NAMALWA (cell line): ENCODE results near the gene LY86.

Experiments used
- DNase-seq: peaks from one replicate; pipeline ENCODE4 v3.0.0-alpha.2; 2015; ENCODE audit warnings: low spot score

LY86 gene

GRCh38 chr6:6682225-6682624 is 93.7 kb downstream of the LY86 start:
- no peak for DNase-seq

- DNase-seq, result no peak
Measured at GRCh38 chr6:6683969-6684833, 95.7 kb downstream of the LY86 start.

GRCh38 chr6:6685249-6686040 is 96.9 kb downstream of the LY86 start:
- DNase-seq, result no peak

- DNase-seq, result no peak
Measured at GRCh38 chr6:6686176-6686575, 97.7 kb downstream of the LY86 start.

- peak; percentile 88 for DNase-seq
Measured at GRCh38 chr6:6686748-6687601, 98.5 kb downstream of the LY86 start.

GRCh38 chr6:6688283-6688682 is 99.8 kb downstream of the LY86 start:
- DNase-seq, result no peak

- no peak for DNase-seq
Measured at GRCh38 chr6:6688951-6689350, 100.4 kb downstream of the LY86 start.

- DNase-seq, result no peak
Measured at GRCh38 chr6:6689400-6690143, 101.1 kb downstream of the LY86 start.

- DNase-seq, result no peak
Measured at GRCh38 chr6:6690144-6690483, 101.6 kb downstream of the LY86 start.

GRCh38 chr6:6694368-6694780 is 105.9 kb downstream of the LY86 start:
- DNase-seq, result no peak

GRCh38 chr6:6694825-6695624 is 106.5 kb downstream of the LY86 start:
- no peak for DNase-seq

- DNase-seq, result no peak
Measured at GRCh38 chr6:6695625-6696276, 107.2 kb downstream of the LY86 start.

- peak; percentile 61 for DNase-seq
Measured at GRCh38 chr6:6696867-6697531, 108.5 kb downstream of the LY86 start.

GRCh38 chr6:6697620-6698019 is 109.1 kb downstream of the LY86 start:
- DNase-seq, result no peak

- peak; percentile 74 for DNase-seq
Measured at GRCh38 chr6:6699741-6700367, 111.3 kb downstream of the LY86 start.

GRCh38 chr6:6700407-6701270 is 112.1 kb downstream of the LY86 start:
- no peak for DNase-seq

GRCh38 chr6:6701864-6702263 is 113.3 kb downstream of the LY86 start:
- DNase-seq, result peak; percentile 50

- DNase-seq, result no peak
Measured at GRCh38 chr6:6703699-6704098, 115.2 kb downstream of the LY86 start.
